KOPT-K1 (cell line): ENCODE measurements around the gene NKAIN2.

ENCODE experiments used
- H3K27ac ChIP-seq: fragments of 200-600 bp; sonication (generic); 2 replicates; pipeline ENCODE4 v1.5.1; 2016; ENCODE audit warnings: antibody characterized with exemption, mild to moderate bottlenecking, low read depth, low read length; ENCODE audit not compliant: poor library complexity, severe bottlenecking
- H3K36me3 ChIP-seq: fragments of 200-600 bp; sonication (generic); 2 replicates; pipeline ENCODE4 v1.5.1; 2017; ENCODE audit warnings: antibody characterized with exemption, mild to moderate bottlenecking, low read length, moderate library complexity; ENCODE audit not compliant: insufficient read depth
- H3K9me3 ChIP-seq: fragments of 200-600 bp; sonication (generic); 2 replicates; pipeline ENCODE4 v1.5.1; 2017; ENCODE audit warnings: antibody characterized with exemption, low read length, mild to moderate bottlenecking; ENCODE audit not compliant: insufficient read depth, poor library complexity, severe bottlenecking

The NKAIN2 gene

GRCh38 chr6:124742971-124743370 is 939.3 kb downstream of the NKAIN2 start:
- no peak overlapping the region for H3K27ac ChIP-seq
- no peaks in the 10 kb centered on the region for H3K36me3 ChIP-seq
- no peaks in the 10 kb centered on the region for H3K9me3 ChIP-seq

- H3K36me3 ChIP-seq = no peaks in the 10 kb centered on the region
- no peak overlapping the region for H3K27ac ChIP-seq
- H3K9me3 ChIP-seq = no peaks in the 10 kb centered on the region
Measured at GRCh38 chr6:124743420-124743819, 939.8 kb downstream of the NKAIN2 start.

- Histone ChIP-seq H3K27ac (no peak overlapping the region), H3K36me3 (no peaks in the 10 kb centered on the region), H3K9me3 (no peaks in the 10 kb centered on the region)
Measured at GRCh38 chr6:124747349-124747748, 943.7 kb downstream of the NKAIN2 start.

- no peak overlapping the region for H3K27ac ChIP-seq
- no peaks in the 10 kb centered on the region for H3K36me3 ChIP-seq
- H3K9me3 ChIP-seq = no peaks in the 10 kb centered on the region
Measured at GRCh38 chr6:124748778-124749177, 945.1 kb downstream of the NKAIN2 start.

GRCh38 chr6:124753001-124753400 is 949.3 kb downstream of the NKAIN2 start:
- H3K27ac ChIP-seq = no peak overlapping the region
- no peaks in the 10 kb centered on the region for H3K9me3 ChIP-seq
- no peaks in the 10 kb centered on the region for H3K36me3 ChIP-seq

- no peaks in the 10 kb centered on the region for H3K36me3 ChIP-seq
- no peak overlapping the region for H3K27ac ChIP-seq
- H3K9me3 ChIP-seq = no peaks in the 10 kb centered on the region
Measured at GRCh38 chr6:124753562-124754105, 950.0 kb downstream of the NKAIN2 start.

GRCh38 chr6:124755321-124755720 is 951.7 kb downstream of the NKAIN2 start:
- Histone ChIP-seq H3K9me3 (no peaks in the 10 kb centered on the region), H3K27ac (no peak overlapping the region)

GRCh38 chr6:124757560-124757959 is 953.9 kb downstream of the NKAIN2 start:
- H3K9me3 ChIP-seq = no peaks in the 10 kb centered on the region
- no peak overlapping the region for H3K27ac ChIP-seq
- H3K36me3 ChIP-seq = no peaks in the 10 kb centered on the region

More at GRCh38 chr6:124755321-124755720, 951.7 kb downstream of the NKAIN2 start:
- H3K36me3 ChIP-seq = no peaks in the 10 kb centered on the region

GRCh38 chr6:124758663-124759062 is 955.0 kb downstream of the NKAIN2 start:
- Histone ChIP-seq H3K36me3 (no peaks in the 10 kb centered on the region), H3K27ac (no peak overlapping the region), H3K9me3 (no peaks in the 10 kb centered on the region)

GRCh38 chr6:124765280-124765679 is 961.6 kb downstream of the NKAIN2 start:
- Histone ChIP-seq H3K9me3 (no peaks in the 10 kb centered on the region), H3K36me3 (no peaks in the 10 kb centered on the region), H3K27ac (no peak overlapping the region)

GRCh38 chr6:124768224-124768623 is 964.6 kb downstream of the NKAIN2 start:
- no peaks in the 10 kb centered on the region for H3K9me3 ChIP-seq
- no peak overlapping the region for H3K27ac ChIP-seq
- H3K36me3 ChIP-seq = no peaks in the 10 kb centered on the region

- Histone ChIP-seq H3K9me3 (no peaks in the 10 kb centered on the region), H3K36me3 (no peaks in the 10 kb centered on the region), H3K27ac (no peak overlapping the region)
Measured at GRCh38 chr6:124769811-124770544, 966.3 kb downstream of the NKAIN2 start.

- no peaks in the 10 kb centered on the region for H3K9me3 ChIP-seq
- no peak overlapping the region for H3K27ac ChIP-seq
- no peaks in the 10 kb centered on the region for H3K36me3 ChIP-seq
Measured at GRCh38 chr6:124770784-124771183, 967.1 kb downstream of the NKAIN2 start.

GRCh38 chr6:124772733-124773319 is 969.2 kb downstream of the NKAIN2 start:
- H3K27ac ChIP-seq = no peak overlapping the region
- no peaks in the 10 kb centered on the region for H3K9me3 ChIP-seq
- H3K36me3 ChIP-seq = no peaks in the 10 kb centered on the region

GRCh38 chr6:124775121-124775520 is 971.5 kb downstream of the NKAIN2 start:
- no peaks in the 10 kb centered on the region for H3K36me3 ChIP-seq

GRCh38 chr6:124777863-124778262 is 974.2 kb downstream of the NKAIN2 start:
- Histone ChIP-seq H3K36me3 (no peaks in the 10 kb centered on the region), H3K9me3 (no peaks in the 10 kb centered on the region), H3K27ac (no peak overlapping the region)

More at GRCh38 chr6:124775121-124775520, 971.5 kb downstream of the NKAIN2 start:
- no peaks in the 10 kb centered on the region for H3K9me3 ChIP-seq
- H3K27ac ChIP-seq = no peak overlapping the region
